GM19023 (cell line): Measurements from ENCODE around the gene ZNF438.

Source experiments
- ATAC-seq: cut with Tn5 transposase; IDR thresholded peaks from one replicate; pipeline ENCODE4 v1.9.1; 2021; ENCODE audit warnings: mild to moderate bottlenecking, moderate library complexity; ENCODE audit not compliant: unreplicated experiment

The ZNF438 gene

GRCh38 chr10:30832001-30832748 lies 199.5 kb downstream of the ZNF438 start:
- no peak for ATAC-seq

- no peak for ATAC-seq
Measured at GRCh38 chr10:30831426-30831825, 200.2 kb downstream of the ZNF438 start.

DNA sequence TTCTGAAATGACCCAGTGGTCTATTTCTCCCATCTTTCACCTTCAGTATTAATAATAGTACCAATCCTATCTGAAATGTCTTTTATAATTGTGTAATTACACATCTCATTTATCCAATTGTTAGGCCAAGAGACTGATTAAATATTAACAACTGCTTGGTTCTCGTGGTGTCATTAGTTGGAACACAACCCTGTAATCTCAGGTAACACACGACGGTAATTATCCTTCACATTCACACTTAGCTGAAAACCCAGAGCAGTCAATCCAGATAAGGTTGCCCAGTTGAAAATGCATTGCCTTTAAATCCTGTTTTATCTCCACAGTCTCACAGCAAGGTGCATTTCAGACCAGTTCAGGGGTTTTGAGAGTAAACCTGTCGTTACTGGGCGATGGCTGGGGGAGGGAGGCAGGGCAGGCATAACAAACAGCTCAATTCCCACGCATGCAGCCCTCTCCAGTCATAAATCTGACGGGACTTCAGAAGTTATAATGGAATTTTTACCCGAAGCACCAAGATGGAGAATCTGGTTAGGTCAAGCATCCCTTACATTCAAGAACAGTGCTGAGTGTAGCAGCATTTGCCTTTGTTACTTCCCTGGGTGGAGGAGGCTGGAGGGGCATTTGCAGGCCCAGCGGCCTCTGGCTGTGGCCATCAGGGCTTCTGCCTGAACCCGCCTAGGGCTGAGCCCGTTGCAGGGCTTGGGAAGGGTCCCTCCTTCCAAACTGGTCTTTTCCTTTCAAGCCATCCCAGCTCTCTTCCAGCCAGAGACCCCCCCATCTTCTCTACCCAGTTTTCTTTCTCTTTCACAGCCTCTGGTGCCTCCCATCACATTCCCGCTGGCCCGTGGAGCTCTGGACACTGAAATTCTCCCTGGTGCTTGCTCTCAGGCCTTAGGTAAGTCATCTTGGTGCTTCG lies 201.1 kb downstream of the ZNF438 start:
- ATAC-seq: no peak

DNA sequence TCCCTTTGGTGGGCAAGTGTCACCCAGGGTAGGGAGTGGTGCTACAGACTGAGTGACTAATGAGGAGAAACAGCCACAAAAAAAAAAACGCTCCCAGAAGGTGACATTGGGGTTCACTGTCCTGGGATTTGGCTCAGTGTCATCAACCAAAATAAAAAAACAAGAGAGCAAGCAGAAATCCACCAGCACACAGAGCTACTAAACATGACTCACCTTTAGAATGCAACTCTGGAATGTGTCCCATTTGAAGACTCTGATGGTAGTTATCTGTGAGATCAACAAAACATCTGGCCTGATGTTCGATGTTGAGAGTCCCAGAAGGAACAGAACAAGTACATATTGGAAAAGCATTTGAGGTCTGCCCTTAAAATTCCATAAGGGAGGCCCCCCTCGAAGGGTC lies 201.8 kb downstream of the ZNF438 start:
- ATAC-seq: no peak

GRCh38 chr10:30828680-30829079 lies 203.0 kb downstream of the ZNF438 start:
- no peak for ATAC-seq

GRCh38 chr10:30828164-30828563 lies 203.5 kb downstream of the ZNF438 start:
- no peak for ATAC-seq

DNA sequence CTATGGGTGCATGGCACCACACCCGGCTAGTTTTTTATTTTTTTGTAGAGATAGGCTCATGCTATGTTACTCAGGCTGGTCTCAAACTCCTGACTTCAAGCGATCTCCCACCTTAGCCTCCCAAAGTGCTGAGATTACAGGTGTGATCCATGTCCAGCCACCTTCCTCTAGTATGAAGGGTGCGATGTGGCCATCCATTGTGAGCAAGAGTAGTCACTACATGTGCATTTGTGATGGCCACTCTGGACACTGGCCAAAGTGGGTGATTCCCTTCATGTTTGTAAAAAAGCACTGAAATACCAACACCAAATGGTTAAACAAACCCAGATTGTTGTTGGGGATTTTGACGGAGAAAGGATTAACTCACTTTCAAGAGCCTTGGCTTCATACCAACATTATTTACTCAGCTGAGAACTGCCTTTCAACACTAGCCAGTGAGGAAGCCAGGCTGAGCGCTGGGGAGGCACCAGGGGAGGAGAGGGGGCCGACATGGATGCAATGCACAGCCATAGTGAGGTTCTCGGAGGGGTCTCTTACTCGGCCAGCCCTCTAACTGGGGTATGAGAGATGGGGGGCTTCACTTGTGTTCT lies 204.0 kb downstream of the ZNF438 start:
- no peak for ATAC-seq

DNA sequence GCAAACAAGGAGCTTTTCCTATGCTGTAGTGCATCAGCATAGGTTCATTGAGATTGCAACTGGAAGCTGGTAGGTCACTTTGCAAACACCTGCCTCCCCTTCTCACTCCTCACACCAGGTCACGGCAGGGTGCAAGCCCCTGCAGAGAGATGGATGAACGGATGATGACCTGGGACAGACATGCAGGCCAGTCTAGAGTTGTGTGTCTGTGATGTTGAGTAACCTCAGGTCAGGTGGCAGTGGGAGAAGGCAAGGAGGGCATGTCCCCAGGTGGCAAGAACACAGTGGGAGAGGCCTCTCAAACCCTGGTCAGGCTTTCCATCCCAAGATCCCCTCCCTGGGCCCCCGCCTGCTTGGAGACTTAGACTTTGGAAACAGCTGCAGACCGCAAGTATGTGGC lies 205.0 kb downstream of the ZNF438 start:
- no peak for ATAC-seq

DNA sequence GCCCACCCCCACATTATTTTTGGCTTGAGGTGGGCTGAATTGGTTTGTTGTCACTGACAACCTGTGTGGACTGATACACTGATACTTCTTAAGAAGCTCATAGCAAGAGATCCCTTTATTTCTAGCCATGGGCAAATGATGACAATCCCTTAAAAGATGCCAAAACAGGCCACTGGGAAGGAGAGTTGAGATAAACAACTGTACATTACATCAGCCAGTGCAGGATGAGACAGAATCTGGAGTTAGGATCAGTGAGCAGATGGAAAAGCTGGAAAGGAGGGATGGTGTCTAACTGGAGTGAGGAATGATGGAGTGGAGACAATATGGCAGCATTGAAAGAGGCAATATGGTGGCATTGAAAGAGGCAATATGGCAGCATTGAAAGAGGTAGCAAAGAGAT lies 206.2 kb downstream of the ZNF438 start:
- no peak for ATAC-seq

DNA sequence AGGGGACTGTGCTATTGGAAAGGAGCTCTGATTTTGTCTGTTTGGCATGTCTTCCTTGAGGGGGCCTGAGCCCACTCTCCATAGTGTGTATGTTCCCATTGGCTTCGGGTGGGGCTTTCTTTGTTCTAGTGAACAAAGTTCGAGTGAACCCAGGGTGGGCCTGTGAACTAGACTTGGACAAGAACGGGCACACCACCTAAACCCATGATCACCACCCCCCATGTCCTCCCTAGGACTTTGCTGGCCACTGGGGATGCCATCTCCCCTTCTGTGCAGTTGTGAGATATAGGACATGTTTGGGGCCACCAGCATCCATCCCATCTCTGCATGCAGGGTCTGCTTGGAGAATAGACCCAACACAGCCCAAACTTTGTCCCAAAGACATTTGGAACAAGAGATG lies 206.6 kb downstream of the ZNF438 start:
- ATAC-seq: no peak

GRCh38 chr10:30823651-30824050 lies 208.0 kb downstream of the ZNF438 start:
- no peak for ATAC-seq

- no peak for ATAC-seq
Measured at GRCh38 chr10:30822693-30823465, 208.8 kb downstream of the ZNF438 start.

DNA sequence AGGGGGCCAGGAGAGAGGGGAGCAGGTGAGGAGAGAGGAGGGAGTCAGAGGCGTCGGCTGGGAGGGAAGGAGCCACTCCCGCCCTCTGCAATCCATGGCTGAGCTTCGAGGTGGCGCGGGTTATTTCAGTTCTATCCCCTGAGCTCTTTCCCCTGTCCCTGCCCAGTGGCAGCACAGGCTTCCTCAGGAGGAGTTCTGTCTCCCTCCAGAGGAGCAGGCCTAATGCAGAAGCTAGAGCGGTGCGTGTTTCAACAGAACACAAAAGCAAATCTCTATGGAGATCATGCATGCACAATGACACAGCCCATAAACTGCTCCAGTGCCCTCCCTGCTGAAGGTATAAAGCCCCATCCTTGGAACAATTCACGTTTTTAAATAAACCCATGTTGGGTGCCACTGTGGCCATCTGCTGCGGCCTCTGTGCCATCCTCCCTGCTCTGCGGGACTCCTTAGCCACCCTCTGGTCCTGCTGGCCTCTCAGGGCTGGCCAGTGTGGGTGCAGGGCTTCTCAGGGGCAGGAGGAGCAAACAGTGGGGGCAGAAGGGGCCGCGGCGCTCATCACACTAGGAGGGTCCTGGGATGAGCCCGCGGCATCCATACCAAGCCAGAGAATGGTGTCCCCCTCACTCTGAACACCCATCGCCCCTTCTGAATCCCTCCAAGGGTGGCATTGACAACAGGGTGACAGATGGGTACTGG lies 209.5 kb downstream of the ZNF438 start:
- no peak for ATAC-seq

GRCh38 chr10:30821261-30821993 lies 210.2 kb downstream of the ZNF438 start:
- no peak for ATAC-seq

DNA sequence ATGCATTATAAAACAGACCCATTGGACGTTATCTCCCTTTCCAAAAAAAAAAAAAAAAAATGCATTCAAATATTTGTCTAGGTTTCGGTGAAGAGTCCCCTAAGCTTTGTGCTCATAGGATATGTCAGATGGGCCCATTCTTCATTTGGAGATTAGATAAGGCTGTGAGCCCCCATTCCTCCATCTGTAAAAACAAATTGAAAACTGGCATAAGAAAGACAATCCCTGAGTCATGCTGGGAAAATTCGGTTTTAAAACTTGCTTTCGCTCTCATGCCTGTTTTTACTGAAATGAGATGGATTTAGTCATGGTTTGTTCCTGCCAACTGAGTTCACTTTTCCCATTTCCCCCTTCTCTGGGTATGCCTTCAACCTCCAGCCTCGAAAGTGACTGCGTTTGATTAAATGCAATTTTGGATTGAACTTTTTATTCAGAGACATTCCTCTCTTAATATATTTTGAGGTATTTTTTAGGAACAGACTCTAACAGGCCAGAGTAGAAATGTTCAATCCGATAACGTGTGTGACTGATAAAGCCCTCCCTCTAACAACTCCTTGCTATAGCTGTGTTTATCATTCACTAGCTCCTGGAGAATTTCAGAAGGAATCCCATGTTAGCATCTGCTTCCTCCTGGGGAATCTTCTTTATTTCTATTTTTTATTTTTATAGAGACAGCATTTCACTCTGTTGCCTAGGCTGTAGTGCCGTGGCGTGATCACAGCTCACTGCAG lies 211.2 kb downstream of the ZNF438 start:
- ATAC-seq: no peak

- ATAC-seq: no peak
Measured at GRCh38 chr10:30819341-30820181, 212.1 kb downstream of the ZNF438 start.

DNA sequence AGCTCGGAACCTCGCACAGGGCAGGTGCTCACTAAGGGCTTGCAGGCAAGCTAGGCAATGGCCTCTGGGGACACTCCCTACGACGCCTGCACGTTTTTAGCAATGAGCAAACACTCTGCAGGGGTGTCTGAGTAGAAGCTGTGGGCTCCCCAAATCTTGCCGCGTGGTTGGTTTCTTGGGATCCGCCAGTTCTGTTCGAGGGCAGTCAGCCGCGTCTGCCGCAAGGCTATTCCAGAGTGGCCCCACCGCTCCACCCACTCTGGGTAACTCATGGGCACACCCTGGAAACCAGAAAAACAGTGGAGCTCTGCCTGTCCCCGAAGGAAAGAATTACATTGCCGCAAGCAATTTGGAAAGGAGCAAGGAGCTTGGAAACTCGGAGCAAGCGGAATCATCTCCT lies 212.8 kb downstream of the ZNF438 start:
- ATAC-seq: no peak

DNA sequence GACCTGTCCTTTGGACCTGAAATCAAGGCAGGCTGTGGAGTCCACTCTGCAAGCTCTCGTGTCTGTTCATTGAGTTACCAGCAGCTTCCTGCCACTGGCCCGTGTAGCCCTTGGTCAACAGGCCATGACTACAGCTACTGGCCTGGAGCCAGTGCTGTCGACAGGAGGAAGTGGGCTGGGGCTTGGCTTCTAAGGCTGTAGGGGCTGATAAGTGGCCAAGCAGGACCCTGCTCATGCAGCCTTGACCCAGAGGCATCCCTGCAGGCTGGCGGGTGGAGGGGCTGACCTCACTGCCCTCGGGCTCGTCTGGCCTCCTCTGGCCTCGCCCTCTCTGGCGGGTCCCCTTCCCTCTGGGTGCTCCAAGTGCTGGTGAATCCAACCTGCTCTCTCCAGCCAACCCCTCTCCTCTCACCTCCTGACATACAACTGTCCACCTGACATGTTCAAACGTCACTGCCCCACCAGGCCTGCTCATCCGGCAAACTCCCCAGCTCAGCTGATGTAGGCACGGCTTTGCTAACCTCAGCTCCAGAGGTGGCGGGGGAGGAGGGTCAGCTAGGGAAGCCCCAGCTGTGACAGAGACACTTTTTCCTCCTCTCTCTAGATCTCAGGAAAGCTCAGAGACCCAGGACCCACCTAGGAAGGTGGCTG lies 213.5 kb downstream of the ZNF438 start:
- no peak for ATAC-seq
